GM12864 (cell line): ENCODE results near the gene SERPINB11.
"Not testable (repeated sequence)": the region's sequence is repeated elsewhere in the genome, so short reads cannot be mapped to it uniquely, and the experiment has no call there.

Experiments used
- DNase-seq: peaks from one replicate; pipeline ENCODE4 v3.0.0-alpha.2; 2011; ENCODE audit warnings: low read depth
- H3K4me3 ChIP-seq: 2 replicates; pipeline ENCODE4 v1.5.1; 2011; ENCODE audit warnings: mild to moderate bottlenecking, low read depth, low read length, control low read depth
- TF ChIP-seq, protein P1 (sequence below): IDR thresholded peaks from 2 replicates; pipeline ENCODE4 v1.5.1; 2011; ENCODE audit warnings: low read depth, mild to moderate bottlenecking, moderate library complexity, low read length, control low read depth, inconsistent platforms; ENCODE audit errors: missing control alignments

The SERPINB11 gene

DNA sequence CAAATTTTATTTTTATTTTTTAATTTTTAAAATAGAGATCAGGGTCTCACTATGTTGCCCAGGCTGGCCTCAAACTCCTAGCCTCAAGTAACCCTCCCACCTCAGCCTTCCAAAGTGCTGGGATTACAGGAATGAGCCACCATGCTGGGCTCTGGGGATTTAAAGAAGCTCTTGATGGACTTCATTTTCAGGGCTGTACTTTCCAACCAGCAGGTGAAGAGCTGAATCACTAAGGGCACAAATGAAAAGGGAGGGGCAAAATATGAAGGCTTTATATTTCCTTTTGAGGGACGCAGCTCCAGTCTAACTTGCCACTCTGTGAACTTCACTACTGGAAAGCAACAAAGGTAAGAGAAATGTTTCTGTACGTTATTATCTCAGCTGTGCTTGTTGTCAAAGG lies at the start of gene SERPINB11:
Gene SERPINB11 (plus strand): TSS at position 301 of the 400 bp plus-strand sequence. CDS start 7,234 bp downstream, outside the sequence.
- TF ChIP-seq, protein P1, sequence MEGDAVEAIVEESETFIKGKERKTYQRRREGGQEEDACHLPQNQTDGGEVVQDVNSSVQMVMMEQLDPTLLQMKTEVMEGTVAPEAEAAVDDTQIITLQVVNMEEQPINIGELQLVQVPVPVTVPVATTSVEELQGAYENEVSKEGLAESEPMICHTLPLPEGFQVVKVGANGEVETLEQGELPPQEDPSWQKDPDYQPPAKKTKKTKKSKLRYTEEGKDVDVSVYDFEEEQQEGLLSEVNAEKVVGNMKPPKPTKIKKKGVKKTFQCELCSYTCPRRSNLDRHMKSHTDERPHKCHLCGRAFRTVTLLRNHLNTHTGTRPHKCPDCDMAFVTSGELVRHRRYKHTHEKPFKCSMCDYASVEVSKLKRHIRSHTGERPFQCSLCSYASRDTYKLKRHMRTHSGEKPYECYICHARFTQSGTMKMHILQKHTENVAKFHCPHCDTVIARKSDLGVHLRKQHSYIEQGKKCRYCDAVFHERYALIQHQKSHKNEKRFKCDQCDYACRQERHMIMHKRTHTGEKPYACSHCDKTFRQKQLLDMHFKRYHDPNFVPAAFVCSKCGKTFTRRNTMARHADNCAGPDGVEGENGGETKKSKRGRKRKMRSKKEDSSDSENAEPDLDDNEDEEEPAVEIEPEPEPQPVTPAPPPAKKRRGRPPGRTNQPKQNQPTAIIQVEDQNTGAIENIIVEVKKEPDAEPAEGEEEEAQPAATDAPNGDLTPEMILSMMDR: no peak
- H3K4me3 ChIP-seq: no peak within 1 kb of the TSS
- no peak for DNase-seq

GRCh38 chr18:63658920-63659319 lies 43.8 kb upstream of the SERPINB11 start:
- DNase-seq, H3K4me3 ChIP-seq: not testable (repeated sequence)

GRCh38 chr18:63661750-63662149 lies 41.0 kb upstream of the SERPINB11 start, which contains the start of gene SERPINB3:
Gene SERPINB3, minus strand, starts transcription at chr18:63661893. Its CDS starts 677 bp downstream, at chr18:63661216.
- not testable (repeated sequence) for DNase-seq, H3K4me3 ChIP-seq

DNA sequence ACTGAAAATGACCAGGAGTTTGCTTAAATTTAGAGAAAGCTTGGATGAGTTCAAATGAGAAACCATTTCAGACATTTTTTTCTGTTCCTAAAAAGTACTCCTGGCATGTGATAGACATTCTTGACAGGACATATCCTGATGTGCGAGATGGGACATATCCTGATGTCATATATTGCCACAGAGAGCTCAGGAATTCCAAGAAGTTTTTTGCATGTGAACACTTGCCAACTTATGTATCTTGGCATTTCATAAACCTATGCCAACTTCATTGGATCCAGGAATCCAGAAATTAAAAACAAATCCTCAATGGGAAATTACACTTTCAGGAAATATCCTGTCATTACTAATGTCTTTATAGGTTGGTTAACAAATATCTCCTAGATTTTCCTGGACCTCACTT lies 38.2 kb upstream of the SERPINB11 start:
- DNase-seq: no peak
- no peak overlapping the region for H3K4me3 ChIP-seq
- TF ChIP-seq, protein P1: no peak

DNA sequence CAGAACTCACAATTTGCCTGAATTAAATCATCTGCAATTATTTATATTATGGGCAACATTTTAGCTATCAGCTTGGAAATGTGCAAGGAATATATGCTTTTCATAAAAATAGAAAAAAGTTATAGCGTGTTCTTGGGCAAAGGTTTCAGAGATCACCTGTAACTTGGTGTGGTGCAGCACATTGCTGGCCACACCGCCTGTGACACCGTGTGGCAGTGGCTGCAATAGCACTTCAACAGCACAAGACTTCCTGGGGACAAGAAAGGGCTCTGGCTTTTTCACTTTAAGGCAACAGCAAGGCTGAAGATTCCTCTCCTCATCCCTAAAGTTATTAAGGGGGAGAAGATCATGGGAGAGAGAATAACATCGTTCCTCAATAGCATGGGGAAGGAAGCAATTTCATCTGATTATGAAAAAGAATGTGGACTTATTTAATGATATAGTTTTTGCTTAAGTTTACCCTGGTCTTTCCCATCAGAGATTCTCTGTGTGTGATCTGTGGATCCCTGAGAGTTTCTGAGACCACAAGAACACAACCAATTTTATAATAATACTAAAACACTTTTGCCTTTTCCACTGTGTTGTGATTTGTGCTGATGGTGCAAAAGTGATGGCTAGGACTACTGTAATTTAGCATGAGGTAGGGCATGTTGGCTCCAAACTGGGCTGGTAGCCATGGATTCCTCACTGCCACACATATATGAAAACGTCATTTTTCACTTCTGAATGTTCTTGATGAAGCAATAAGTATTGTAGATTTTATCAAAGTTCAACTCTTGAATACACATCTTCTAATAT lies 26.0 kb upstream of the SERPINB11 start:
- TF ChIP-seq, protein P1: peak; percentile 76
- no peak overlapping the region for H3K4me3 ChIP-seq
- peak; percentile 8 for DNase-seq

DNA sequence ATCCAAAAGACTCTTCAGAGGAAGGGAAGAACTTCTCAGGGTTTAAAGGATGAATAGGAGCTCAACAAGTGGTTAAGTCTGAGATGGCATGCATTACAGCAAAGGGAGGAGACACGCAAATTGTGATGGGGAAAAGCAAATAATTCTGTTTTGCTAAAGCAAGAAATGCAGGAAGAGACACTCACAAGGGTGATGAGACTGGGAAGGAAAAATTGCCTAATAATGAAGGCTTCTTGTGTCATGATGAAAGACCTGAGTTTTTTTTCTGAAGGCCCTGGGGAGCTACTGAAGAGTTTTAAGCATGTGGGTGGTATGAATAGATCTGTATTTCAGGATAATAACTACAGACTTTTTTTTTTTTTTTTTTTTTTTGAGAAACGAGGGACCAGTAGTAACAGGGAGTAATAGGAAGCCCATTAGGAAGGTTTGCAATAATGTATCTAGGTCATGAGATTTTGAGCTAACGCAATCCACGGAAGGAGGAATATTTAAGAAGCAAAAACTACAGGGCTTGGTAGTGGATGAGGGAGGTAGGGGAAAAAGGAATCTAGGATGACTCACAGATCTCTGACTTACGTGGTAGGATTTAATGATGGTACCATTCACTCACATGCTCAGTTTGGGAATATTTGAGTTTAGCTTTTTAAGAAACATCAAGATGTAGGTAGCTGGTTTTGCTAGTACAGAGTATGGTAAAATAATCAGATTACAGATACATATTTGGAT lies 25.1 kb upstream of the SERPINB11 start:
- TF ChIP-seq, protein P1: no peak
- no peak overlapping the region for H3K4me3 ChIP-seq
- DNase-seq: no peak

DNA sequence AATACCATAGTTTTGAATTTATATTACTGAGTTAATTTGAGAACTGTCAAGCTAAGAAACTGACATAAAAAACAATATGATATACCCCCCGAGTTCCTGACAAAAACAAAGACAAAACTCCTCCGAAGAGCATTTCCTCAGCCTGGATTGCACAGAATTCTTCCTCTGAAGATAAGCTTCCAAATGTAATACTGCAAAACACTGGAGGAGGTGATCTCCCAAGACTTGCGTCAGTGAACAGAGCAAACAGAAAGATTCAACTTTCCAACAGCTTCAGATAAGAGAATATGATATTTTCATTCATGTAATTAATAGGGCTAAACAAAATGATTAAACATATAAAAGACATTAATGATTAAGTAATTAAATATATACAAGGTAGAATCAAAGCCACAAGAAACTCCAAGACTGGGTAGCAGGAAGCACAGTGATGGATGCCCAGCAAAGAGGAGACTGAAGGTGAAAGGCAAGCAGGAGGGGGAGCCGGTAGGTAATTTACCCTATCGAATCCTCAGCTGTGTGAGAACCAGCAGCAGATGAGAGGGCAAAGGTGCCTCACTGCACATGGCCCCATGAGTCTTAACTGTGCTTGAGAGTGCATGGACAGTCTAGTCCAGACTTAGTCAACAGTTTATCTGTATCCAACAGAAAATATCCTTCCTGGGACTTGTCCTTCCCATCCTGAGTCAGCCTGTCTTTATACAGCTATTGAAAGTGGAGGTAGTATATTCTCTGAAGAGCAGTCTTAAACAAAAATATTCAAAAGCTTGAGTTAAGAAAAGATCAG lies 22.7 kb upstream of the SERPINB11 start:
- no peak for DNase-seq
- no peak overlapping the region for H3K4me3 ChIP-seq
- TF ChIP-seq, protein P1: no peak
